Erythroblast (primary cell): ENCODE measurements around the gene ZG16.

Source experiments
- GATA1 ChIP-seq: IDR thresholded peaks from 2 replicates; pipeline ENCODE4 v1.6.1; 2011; ENCODE audit warnings: low read depth, mild to moderate bottlenecking, control low read depth, low read length, moderate library complexity
- POLR2A ChIP-seq: IDR thresholded peaks from 2 replicates; pipeline ENCODE4 v1.6.1; 2011; ENCODE audit warnings: mild to moderate bottlenecking, low read length

DNA sequence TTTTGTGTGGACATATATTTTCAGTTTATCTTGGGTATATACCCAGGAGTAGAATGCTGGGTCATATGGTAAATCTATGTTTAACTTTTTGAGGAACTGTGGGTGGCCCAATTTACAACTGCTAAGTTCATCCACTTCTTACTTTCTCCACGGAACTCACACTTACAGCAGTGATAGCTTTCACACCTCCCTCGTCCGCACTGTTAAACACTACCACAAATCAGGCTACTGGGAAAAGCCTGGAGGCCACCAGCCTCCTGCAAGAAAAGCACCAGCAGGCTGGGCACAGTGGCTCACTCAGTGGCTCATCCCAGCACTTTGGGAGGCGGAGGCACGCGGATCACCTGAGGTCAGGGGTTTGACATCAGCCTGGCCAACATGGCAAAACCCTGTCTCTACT, 14.7 kb upstream of the ZG16 start:
- no peak for TF ChIP-seq POLR2A
- no peak for TF ChIP-seq GATA1
